ENCODE data around the gene LRP5. TPM values are rescaled to one million over a fixed set of nuclear protein-coding genes. Genes with fewer than 3 reads are reported as not detected.

Gene LRP5
- total RNA-seq, 1 experiment from 2014 or later, result 14.2 TPM

GRCh38 chr11:68365943-68366435 lies 53.6 kb downstream of the LRP5 start:
- DNase-seq (ENCODE audit: extremely low read depth, low read depth), result no peak

- DNase-seq (ENCODE audit: extremely low read depth, low read depth), result no peak
Observed at GRCh38 chr11:68367252-68367651, 54.9 kb downstream of the LRP5 start.

DNA sequence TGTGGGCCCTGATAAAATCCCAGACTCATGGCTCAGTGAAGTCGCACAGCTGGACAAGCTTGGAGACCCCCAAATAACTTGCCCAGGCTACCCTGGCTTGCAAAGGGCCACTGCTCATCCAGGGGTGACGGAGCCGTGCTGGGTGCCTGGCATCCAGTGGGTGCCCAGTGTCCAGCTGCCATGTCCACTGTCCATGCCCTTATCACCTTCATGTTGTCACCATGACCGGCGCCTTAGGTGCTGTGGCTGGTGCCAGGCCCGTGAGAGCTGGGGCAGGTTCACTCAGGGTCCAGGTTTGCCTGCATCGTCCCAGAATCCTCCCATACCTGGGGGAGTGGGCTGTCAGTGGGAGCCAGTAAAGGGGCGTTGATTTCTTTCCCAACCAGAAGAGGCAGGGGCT lies 57.4 kb downstream of the LRP5 start:
- no peak for DNase-seq (ENCODE audit: extremely low read depth, low read depth)

DNA sequence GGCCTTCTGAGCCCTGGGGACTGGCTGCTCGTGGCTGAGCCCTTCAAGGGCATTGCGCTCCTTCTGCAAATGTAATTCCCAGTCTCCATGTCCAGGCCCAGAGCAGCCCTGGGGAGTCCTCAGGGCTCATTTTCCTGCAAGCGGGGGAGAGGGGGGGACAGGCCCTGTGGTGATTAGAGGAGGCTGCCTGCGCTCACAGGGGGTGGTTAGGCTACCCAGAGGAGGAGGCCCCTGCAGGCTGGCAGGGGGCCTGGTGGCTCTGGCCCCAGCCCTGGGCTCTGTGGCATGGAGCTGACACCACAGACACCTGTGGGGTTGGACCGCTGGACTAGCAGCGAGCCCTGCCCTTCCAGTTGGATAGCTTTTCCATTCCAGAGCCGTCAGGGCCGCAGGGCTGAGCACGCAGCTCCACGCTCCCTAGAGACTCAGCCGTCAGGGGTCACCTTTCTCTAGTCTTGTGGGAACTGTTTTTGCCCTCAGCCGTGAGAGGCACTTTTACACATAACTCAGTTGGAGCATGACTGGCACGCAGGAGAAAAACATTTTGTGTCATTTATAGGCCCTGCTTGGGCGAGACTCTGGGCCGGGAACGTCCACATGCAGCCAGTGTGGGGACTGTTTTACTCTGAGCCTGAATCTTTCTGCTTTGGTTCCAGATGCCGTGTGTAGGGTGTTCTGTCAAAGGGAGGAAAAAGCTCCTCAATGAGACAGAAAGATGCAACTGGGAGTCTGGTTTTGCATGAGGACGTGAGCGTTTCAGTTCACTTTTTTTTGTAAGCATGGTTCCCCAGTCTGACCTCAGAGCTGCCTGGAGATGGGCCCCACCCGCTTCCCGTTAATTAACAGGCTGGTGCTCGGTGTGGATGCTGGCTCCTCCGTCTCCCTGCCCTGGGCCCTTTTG lies 58.1 kb downstream of the LRP5 start:
- DNase-seq (ENCODE audit: extremely low read depth, low read depth), result no peak

GRCh38 chr11:68371171-68372041 lies 59.0 kb downstream of the LRP5 start:
- no peak for DNase-seq (ENCODE audit: extremely low read depth, low read depth)

DNA sequence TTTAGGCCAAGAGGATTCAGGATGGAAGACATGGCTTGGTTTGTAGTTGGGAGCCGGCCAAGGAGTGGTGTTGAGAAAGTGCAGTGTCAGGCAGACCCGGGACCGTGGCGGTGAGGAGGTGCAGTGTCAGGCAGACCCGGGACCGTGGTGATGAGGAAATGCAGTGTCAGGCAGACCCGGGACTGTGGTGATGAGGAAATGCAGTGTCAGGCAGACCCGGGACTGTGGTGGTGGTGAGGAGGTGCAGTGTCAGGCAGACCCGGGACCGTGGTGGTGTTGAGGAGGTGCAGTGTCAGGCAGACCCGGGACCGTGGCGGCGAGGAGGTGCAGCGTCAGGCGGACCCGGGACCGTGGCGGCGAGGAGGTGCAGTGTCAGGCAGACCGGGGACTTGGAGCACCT lies 59.7 kb downstream of the LRP5 start:
- no peak for DNase-seq (ENCODE audit: extremely low read depth, low read depth)

GRCh38 chr11:68372625-68373024 lies 60.2 kb downstream of the LRP5 start:
- DNase-seq (ENCODE audit: extremely low read depth, low read depth), result no peak

- no peak for DNase-seq (ENCODE audit: extremely low read depth, low read depth)
Observed at GRCh38 chr11:68373189-68373814, 60.9 kb downstream of the LRP5 start.

- no peak for DNase-seq (ENCODE audit: extremely low read depth, low read depth)
Observed at GRCh38 chr11:68373815-68374501, 61.6 kb downstream of the LRP5 start.

DNA sequence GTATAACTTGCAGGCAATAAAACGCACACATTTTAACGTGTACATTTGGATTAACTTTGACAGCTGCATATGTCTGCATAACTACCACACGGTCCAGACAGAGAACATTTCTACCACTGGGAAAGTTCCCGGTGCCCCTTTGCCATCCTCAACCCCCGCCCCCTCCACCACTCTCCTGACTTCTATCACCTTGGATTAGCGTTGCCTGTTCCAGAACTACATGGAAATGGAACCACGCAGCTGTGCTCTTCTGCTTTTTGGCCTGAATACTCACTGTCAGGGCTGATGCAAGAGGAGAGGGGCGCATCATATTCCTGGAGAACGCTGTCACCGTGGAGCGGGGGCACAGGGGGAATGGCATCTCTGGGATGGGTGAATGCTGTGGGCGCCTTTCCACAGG lies 62.1 kb downstream of the LRP5 start:
- DNase-seq (ENCODE audit: extremely low read depth, low read depth), result no peak

- no peak for DNase-seq (ENCODE audit: extremely low read depth, low read depth)
Observed at GRCh38 chr11:68375337-68375736, 62.9 kb downstream of the LRP5 start.

GRCh38 chr11:68375766-68376165 lies 63.4 kb downstream of the LRP5 start:
- DNase-seq (ENCODE audit: extremely low read depth, low read depth), result no peak

GRCh38 chr11:68377389-68377795 lies 65.0 kb downstream of the LRP5 start:
- no peak for DNase-seq (ENCODE audit: extremely low read depth, low read depth)

GRCh38 chr11:68379206-68379605 lies 66.8 kb downstream of the LRP5 start:
- no peak for DNase-seq (ENCODE audit: extremely low read depth, low read depth)

GRCh38 chr11:68380786-68381622 lies 68.6 kb downstream of the LRP5 start:
- DNase-seq (ENCODE audit: extremely low read depth, low read depth), result no peak

GRCh38 chr11:68381716-68382115 lies 69.3 kb downstream of the LRP5 start:
- DNase-seq (ENCODE audit: extremely low read depth, low read depth), result no peak

DNA sequence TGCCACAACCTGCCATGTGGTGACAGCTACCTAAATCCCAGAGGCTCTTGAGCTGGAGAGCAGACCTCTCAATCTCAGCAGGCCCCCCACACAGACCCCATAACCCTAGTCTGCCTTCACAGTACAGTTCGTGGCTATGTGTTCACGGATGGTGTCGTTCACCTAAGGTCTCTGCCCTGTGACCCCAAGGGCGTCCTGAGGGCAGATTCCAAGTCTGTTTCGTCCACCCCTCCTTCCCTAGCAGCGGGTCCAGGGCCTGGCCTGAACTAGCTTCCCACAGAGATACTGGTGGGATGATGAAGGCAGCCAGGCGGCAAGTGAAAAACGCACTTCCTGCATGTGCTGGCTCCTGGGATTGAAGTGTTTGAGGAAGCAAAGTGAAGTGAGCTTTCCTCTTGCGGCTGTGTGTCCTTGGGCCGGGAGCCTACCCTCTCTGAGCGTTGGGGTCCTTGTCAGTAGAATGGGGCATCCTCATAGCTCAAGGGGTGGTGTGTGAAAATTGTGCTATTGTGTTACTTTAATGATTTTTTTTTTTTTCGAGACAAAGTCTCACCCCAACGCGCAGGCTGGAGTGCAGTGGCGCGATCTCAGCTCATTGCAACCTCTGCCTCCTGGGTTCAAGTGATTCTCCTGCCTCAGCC lies 70.1 kb downstream of the LRP5 start:
- DNase-seq (ENCODE audit: extremely low read depth, low read depth), result no peak

- DNase-seq (ENCODE audit: extremely low read depth, low read depth), result peak; percentile 32
Observed at GRCh38 chr11:68383976-68384501, 71.6 kb downstream of the LRP5 start.

Measured in NCI-H460 (cell line).